OCI-LY3 (cell line): ENCODE measurements around the gene JUND.

Experiments used
- H2AFZ ChIP-seq: fragments of 200-600, 300-600 bp; shearing (Covaris generic); 2 replicates; pipeline ENCODE4 v1.6.0; 2014; ENCODE audit warnings: antibody characterized with exemption, low read depth, low read length
- H3K27ac ChIP-seq: fragments of 200-600, 300-600 bp; sonication (generic); 2 replicates; pipeline ENCODE4 v1.5.1; 2014; ENCODE audit warnings: mild to moderate bottlenecking, low read length, moderate library complexity, mixed read lengths
- H3K27me3 ChIP-seq: fragments of 200-600, 300-600 bp; sonication (generic); 2 replicates; pipeline ENCODE4 v1.6.1; 2014; ENCODE audit warnings: low read depth, low read length, mixed read lengths
- H3K36me3 ChIP-seq: fragments of 200-600, 300-600 bp; sonication (generic); replicated peaks from 2 replicates; pipeline ENCODE3; 2014; ENCODE audit warnings: low read depth, low read length, mixed read lengths
- H3K4me1 ChIP-seq: fragments of 300-600, 200-600 bp; sonication (generic); 2 replicates; pipeline ENCODE4 v1.6.1; 2014; ENCODE audit warnings: low read length, mixed read lengths
- H3K4me2 ChIP-seq: fragments of 200-600, 300-600 bp; sonication (generic); 2 replicates; pipeline ENCODE4 v1.6.1; 2014; ENCODE audit warnings: low read length, mixed read lengths
- H3K4me3 ChIP-seq: fragments of 300-600, 200-600 bp; sonication (generic); 2 replicates; pipeline ENCODE4 v1.5.1; 2014; ENCODE audit warnings: antibody characterized with exemption, mild to moderate bottlenecking, low read length, moderate library complexity
- H3K79me2 ChIP-seq: fragments of 300-600, 200-600 bp; shearing (Covaris generic); 2 replicates; pipeline ENCODE4 v1.6.1; 2014; ENCODE audit warnings: mild to moderate bottlenecking, low read length, mixed read lengths
- H3K9ac ChIP-seq: fragments of 300-600, 200-600 bp; shearing (Covaris generic); 2 replicates; pipeline ENCODE4 v1.6.0; 2014; ENCODE audit warnings: mild to moderate bottlenecking, low read length, moderate library complexity
- H3K9me3 ChIP-seq: fragments of 200-600, 300-600 bp; shearing (Covaris generic); 2 replicates; pipeline ENCODE4 v1.6.1; 2014; ENCODE audit warnings: low read length, mixed read lengths; ENCODE audit not compliant: insufficient read depth
- H4K20me1 ChIP-seq: fragments of 200-600, 300-600 bp; sonication (generic); 2 replicates; pipeline ENCODE4 v1.6.1; 2016; ENCODE audit warnings: low read length, mixed read lengths; ENCODE audit not compliant: insufficient read depth
- CTCF ChIP-seq: fragments of 200-600, 300-600 bp; sonication (generic); IDR thresholded peaks from 2 replicates; pipeline ENCODE4 v1.5.1; 2014; ENCODE audit warnings: antibody characterized with exemption, low read length, low read depth
- EZH2phosphoT487 ChIP-seq: fragments of 200-600 bp; shearing (Covaris generic); IDR thresholded peaks from 2 replicates; pipeline ENCODE4 v1.6.1; 2018; ENCODE audit warnings: antibody characterized with exemption, mixed run types, low read depth

The JUND gene

GRCh38 chr19:18252370-18252717 is 29.1 kb downstream of the JUND start:
- no peak overlapping the region for H3K9ac ChIP-seq
- peaks cover 8% of the 10 kb centered on the region; the same call in 1 of the 2 replicates for H3K27me3 ChIP-seq
- H4K20me1 ChIP-seq = no peaks in the 10 kb centered on the region
- H3K4me1 ChIP-seq = peaks cover 28% of the 10 kb centered on the region
- H3K36me3 ChIP-seq = no peaks in the 10 kb centered on the region
- no peaks in the 10 kb centered on the region for H3K79me2 ChIP-seq
- TF ChIP-seq CTCF (no peak), EZH2phosphoT487 (no peak)
- H3K9me3 ChIP-seq = no peaks in the 10 kb centered on the region
- H2AFZ ChIP-seq = no peak overlapping the region
- H3K27ac ChIP-seq = no peak overlapping the region
- H3K4me2 ChIP-seq = peak overlapping the region; percentile 36; the same call in 1 of the 2 replicates
- H3K4me3 ChIP-seq = no peak overlapping the region

DNA sequence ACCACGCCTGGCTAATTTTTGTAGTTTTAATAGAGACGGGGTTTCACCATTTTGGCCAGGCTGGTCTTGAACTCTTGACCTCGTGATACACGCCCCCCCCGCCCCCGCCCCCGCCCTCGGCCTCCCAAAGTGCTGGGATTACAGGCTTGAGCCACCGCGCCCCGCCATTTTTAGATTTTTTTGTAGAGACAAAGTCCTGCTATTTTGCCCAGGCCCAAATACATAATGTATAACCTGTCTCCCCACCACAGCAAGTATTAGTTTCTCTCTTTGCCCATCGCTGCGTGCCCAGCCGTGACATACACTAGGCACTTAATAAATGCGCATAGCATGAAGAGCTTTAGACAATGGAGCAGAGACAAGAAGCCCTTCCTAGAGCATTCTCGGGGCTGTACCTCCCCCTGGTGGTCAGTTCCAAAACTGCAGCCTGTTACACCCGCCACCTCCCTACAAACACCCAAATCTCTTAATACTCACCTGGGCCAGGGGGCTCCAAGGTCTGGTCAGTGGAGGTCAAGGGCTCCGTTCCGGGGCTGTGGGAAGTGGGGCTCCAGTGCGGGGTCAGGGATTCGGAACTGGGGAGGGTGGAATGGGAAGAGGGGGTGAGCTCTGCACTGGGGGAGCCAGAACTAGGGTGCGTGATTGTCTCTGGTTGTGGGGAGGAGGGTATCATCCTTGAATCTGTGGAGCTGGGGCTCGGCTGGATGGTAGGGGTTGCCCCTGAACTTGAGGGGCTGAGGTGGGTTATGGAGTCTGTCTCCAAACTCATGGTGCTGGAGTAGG is 29.6 kb downstream of the JUND start:
- H3K9ac ChIP-seq = no peak overlapping the region
- peak overlapping the region; percentile 36 for H3K4me2 ChIP-seq
- peak overlapping the region; percentile 82; the same call in 1 of the 2 replicates for H2AFZ ChIP-seq

DNA sequence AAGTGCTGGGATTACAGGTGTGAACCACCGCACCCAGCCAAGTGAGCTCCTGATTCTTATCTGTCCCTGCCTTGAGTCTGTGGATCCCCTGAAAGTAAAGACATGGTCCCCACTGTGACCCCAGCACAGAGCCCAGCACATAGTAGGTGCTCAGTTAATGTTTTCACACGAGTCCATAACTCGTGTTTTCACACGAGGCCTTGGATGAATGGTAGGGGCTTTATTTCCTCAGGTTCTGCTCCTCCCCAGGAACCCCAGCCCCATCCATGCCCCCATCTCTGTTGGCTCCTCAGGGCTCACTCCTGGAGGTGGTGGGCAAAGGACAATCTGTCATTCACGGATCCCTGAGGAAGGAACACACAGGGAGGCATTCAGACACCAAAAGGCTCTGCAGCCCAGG is 31.6 kb downstream of the JUND start:
- Histone ChIP-seq H3K27me3 (peaks cover 5% of the 10 kb centered on the region; the same call in 1 of the 2 replicates), H3K4me2 (no peak overlapping the region), H3K4me3 (no peak overlapping the region), H3K79me2 (no peaks in the 10 kb centered on the region), H3K36me3 (no peaks in the 10 kb centered on the region), H2AFZ (no peak overlapping the region), H3K27ac (no peak overlapping the region), H3K9me3 (no peaks in the 10 kb centered on the region), H3K9ac (no peak overlapping the region), H3K4me1 (peaks cover 21% of the 10 kb centered on the region), H4K20me1 (no peaks in the 10 kb centered on the region)
- TF ChIP-seq CTCF = no peak
- TF ChIP-seq EZH2phosphoT487 = no peak

More for the DNA sequence above, 29.6 kb downstream of the JUND start:
- Histone ChIP-seq H4K20me1 (no peaks in the 10 kb centered on the region), H3K4me1 (peaks cover 28% of the 10 kb centered on the region), H3K27ac (no peak overlapping the region), H3K27me3 (peaks cover 8% of the 10 kb centered on the region; the same call in 1 of the 2 replicates), H3K9me3 (no peaks in the 10 kb centered on the region), H3K4me3 (no peak overlapping the region; the same call in 1 of the 2 replicates), H3K36me3 (no peaks in the 10 kb centered on the region), H3K79me2 (no peaks in the 10 kb centered on the region)
- TF ChIP-seq EZH2phosphoT487 (no peak), CTCF (peak; percentile 98)

DNA sequence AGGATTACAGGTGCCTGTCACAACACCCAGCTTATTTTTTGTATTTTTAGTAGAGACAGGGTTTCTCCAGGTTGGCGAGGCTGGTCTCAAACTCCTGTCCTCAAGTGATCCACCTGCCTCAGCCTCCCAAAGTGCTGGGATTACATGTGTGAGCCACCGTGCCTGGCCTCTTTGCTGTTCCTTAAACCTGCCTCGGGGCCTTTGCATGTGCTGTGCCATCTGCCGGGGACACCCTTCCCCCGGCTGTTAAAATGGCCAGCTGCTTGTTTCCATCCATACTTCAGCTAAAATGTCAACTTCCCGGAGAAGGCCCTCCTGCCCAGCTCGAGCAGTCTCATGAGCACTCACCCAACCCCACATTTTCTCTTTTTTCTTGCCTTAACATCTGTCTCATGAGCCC is 36.1 kb downstream of the JUND start:
- peaks cover 4% of the 10 kb centered on the region; the same call in 1 of the 2 replicates for H3K4me1 ChIP-seq
- no peak overlapping the region for H3K4me2 ChIP-seq
- peaks cover 5% of the 10 kb centered on the region; the same call in 1 of the 2 replicates for H3K27me3 ChIP-seq
- H4K20me1 ChIP-seq = no peaks in the 10 kb centered on the region
- no peak overlapping the region for H3K9ac ChIP-seq
- TF ChIP-seq EZH2phosphoT487 (no peak), CTCF (no peak)
- no peak overlapping the region for H3K4me3 ChIP-seq
- no peaks in the 10 kb centered on the region for H3K9me3 ChIP-seq
- H3K27ac ChIP-seq = no peak overlapping the region
- no peak overlapping the region for H2AFZ ChIP-seq
- H3K36me3 ChIP-seq = no peaks in the 10 kb centered on the region
- no peaks in the 10 kb centered on the region for H3K79me2 ChIP-seq
